Motor neuron (in vitro differentiated cells): ENCODE measurements around the gene RPF1. TPM values are rescaled to one million over a fixed set of nuclear protein-coding genes. Genes with fewer than 3 reads are reported as not detected.
"Not testable (repeated sequence)": the region's sequence is repeated elsewhere in the genome, so short reads cannot be mapped to it uniquely, and the experiment has no call there.

Source experiments
- ATAC-seq, 8 experiments: fragments of 200-7000 bp; cut with Tn5 transposase; replicated peaks in 6 of 8; 2 replicates each; pipeline ENCODE4 v1.8.0; 2021; ENCODE audit warnings: mild to moderate bottlenecking in 8 of 8, moderate library complexity in 8 of 8
- H3K27ac ChIP-seq, 2 donors: fragments of 250-450 bp; sonication (Bioruptor Pico); 2 replicates each; pipeline ENCODE4 v1.9.0; 2021; ENCODE audit warnings: antibody characterized with exemption in 2 of 2, mild to moderate bottlenecking in 2 of 2, moderate library complexity in 1 of 2
- H3K4me1 ChIP-seq, 2 donors: fragments of 250-450 bp; sonication (Bioruptor Pico); replicated peaks in 1 of 2; 2 replicates each; pipeline ENCODE4 v1.6.1; 2021; ENCODE audit warnings: antibody characterized with exemption in 2 of 2, mild to moderate bottlenecking in 2 of 2, moderate library complexity in 1 of 2
- H3K4me3 ChIP-seq, 5 donors: fragments of 250-450 bp; sonication (Bioruptor Pico); 2 replicates each; pipeline ENCODE4 v1.9.0; 2021; ENCODE audit warnings: antibody characterized with exemption in 5 of 5, mild to moderate bottlenecking in 5 of 5, moderate library complexity in 4 of 5
- WGBS, 10 experiments: fragments of 450-650 bp; shearing (Covaris generic); methylation state at CpG; one replicate each; pipeline ENCODE4 v1.0.0; 2022; 5-methylcytosine and 5-hydroxymethylcytosine counted together
- in situ Hi-C, 9 experiments: fragments of 400-800 bp; cut with MboI; loops; one replicate each; pipeline ENCODE4 v1.15.0; 2021; ENCODE audit warnings: low sequenced_read_pairs in 9 of 9, low pct_unique_long_range_greater_than_20kb in 2 of 9; ENCODE audit not compliant: unreplicated experiment in 9 of 9
- total RNA-seq, 8 experiments: library from RNA; unstranded; fragments of 300-600 nt; gene quantifications; 2 replicates each; pipeline versions ENCODE4 v1.2.3 to v1.2.4, GENCODE V29; 2022

RPF1 gene
- 10 to 100 TPM; 38.7 to 77.5 (median 54.8) TPM for total RNA-seq

GRCh38 chr1:84478876-84479868 lies at the start of gene RPF1:
Gene RPF1, plus strand, starts transcription at chr1:84479266. Its CDS starts 16 bp downstream, at chr1:84479282.
- peak; percentile 97 to 99 (median 98) for ATAC-seq
- in situ Hi-C loops = loop anchor here in 1 of 9 experiments (25.0 kb wide), 1 partner anchor 458 kb away; no protein-coding TSS in a partner anchor
- H3K4me3 ChIP-seq = peak within 1 kb of the TSS; percentile 77 to 100 (median 93)
- H3K27ac ChIP-seq = peak within 1 kb of the TSS; percentile 74 to 91
- H3K4me1 ChIP-seq = peaks cover 13 to 14% of the 10 kb centered on the region in 2 donors
- 0 to 32% (median 13%) methylated on average over 1 to 24 of the region's 51 CpGs; no CpG with 5 or more reads in 1 of the 10 experiments for WGBS, 10 experiments

- no peak overlapping the region for H3K4me3 ChIP-seq
- peaks cover 7 to 13% of the 10 kb centered on the region in 2 donors for H3K4me1 ChIP-seq
- in situ Hi-C loops = loop anchor here in 4 of 9 experiments (10.0 to 25.0 kb wide), 5 partner anchors 136 to 493 kb away; partner anchors contain the start of gene PRKACB (in 1 of the 4)
- WGBS, 10 experiments = 50 to 100% (median 67%) methylated on average over 1 to 2 of the region's 2 CpGs; no CpG with 5 or more reads in 1 of the 10 experiments
- no peak for ATAC-seq
- H3K27ac ChIP-seq = no peak overlapping the region
Observed at GRCh38 chr1:84430546-84430945, 48.5 kb upstream of the RPF1 start.

- in situ Hi-C loops = loop anchor here in 4 of 9 experiments (10.0 to 25.0 kb wide), 5 partner anchors 139 to 496 kb away; partner anchors contain the start of gene PRKACB (in 1 of the 4)
- peak overlapping the region in 1 of 2 donors; percentile 30 for H3K27ac ChIP-seq
- 5 to 51% (median 35%) methylated on average over 2 to 11 of the region's 11 CpGs for WGBS, 10 experiments
Observed at GRCh38 chr1:84433258-84434080, 45.6 kb upstream of the RPF1 start.

GRCh38 chr1:84434081-84434769 lies 44.8 kb upstream of the RPF1 start:
- no peak overlapping the region for H3K4me3 ChIP-seq
- in situ Hi-C loops = loop anchor here in 4 of 9 experiments (10.0 to 25.0 kb wide), 5 partner anchors 139 to 497 kb away; partner anchors contain the start of gene PRKACB (in 1 of the 4)
- peaks cover 3 to 18% of the 10 kb centered on the region in 2 donors for H3K4me1 ChIP-seq
- 0 to 100% (median 33%) methylated on average over 1 to 6 of the region's 6 CpGs; no CpG with 5 or more reads in 1 of the 10 experiments for WGBS, 10 experiments
- no peak overlapping the region for H3K27ac ChIP-seq
- ATAC-seq = no peak

More at GRCh38 chr1:84433258-84434080, 45.6 kb upstream of the RPF1 start:
- H3K4me3 ChIP-seq = peak overlapping the region; percentile 7 to 28 (median 13)
- H3K4me1 ChIP-seq = peaks cover 3 to 18% of the 10 kb centered on the region in 2 donors
- peak; percentile 81 to 93 (median 88) for ATAC-seq

GRCh38 chr1:84434801-84435549 lies 44.1 kb upstream of the RPF1 start:
- Histone ChIP-seq H3K4me3 (no peak overlapping the region), H3K4me1 (peaks cover 3 to 18% of the 10 kb centered on the region in 2 donors), H3K27ac (no peak overlapping the region)
- no peak for ATAC-seq
- 0 to 49% (median 30%) methylated on average over 1 to 4 of the region's 4 CpGs for WGBS, 10 experiments
- in situ Hi-C loops = loop anchor here in 4 of 9 experiments (10.0 to 25.0 kb wide), 5 partner anchors 140 to 498 kb away; partner anchors contain the start of gene PRKACB (in 1 of the 4)

GRCh38 chr1:84436876-84437655 lies 42.0 kb upstream of the RPF1 start:
- H3K4me1 ChIP-seq = peaks cover 3 to 18% of the 10 kb centered on the region in 2 donors
- in situ Hi-C loops = loop anchor here in 4 of 9 experiments (10.0 to 25.0 kb wide), 5 partner anchors 142 to 500 kb away; partner anchors contain the start of gene PRKACB (in 1 of the 4)
- WGBS, 10 experiments = 49 to 87% (median 77%) methylated on average over 2 to 5 of the region's 5 CpGs; no CpG with 5 or more reads in 1 of the 10 experiments
- H3K4me3 ChIP-seq = no peak overlapping the region
- peak overlapping the region in 1 of 2 donors; percentile 9 for H3K27ac ChIP-seq
- peak in 2 of 8 experiments; percentile 19 to 26 for ATAC-seq

- peak in 4 of 8 experiments; percentile 38 to 97 (median 86) for ATAC-seq
- Histone ChIP-seq H3K4me3 (no peak overlapping the region), H3K4me1 (peaks cover 0 to under 1% of the 10 kb centered on the region in 2 donors), H3K27ac (no peak overlapping the region)
- in situ Hi-C loops = loop anchor here in 4 of 9 experiments (10.0 to 25.0 kb wide), 4 partner anchors 305 to 505 kb away; partner anchors contain the start of gene PRKACB (in 1 of the 4)
- WGBS, 10 experiments = 0 to 88% (median 23%) methylated on average over 1 to 2 of the region's 2 CpGs
Observed at GRCh38 chr1:84442256-84442655, 36.8 kb upstream of the RPF1 start.

- WGBS, 10 experiments = 47 to 96% (median 80%) methylated on average over 1 to 6 of the region's 7 CpGs; no CpG with 5 or more reads in 1 of the 10 experiments
- not testable (repeated sequence) for H3K4me1 ChIP-seq, H3K27ac ChIP-seq, H3K4me3 ChIP-seq
- in situ Hi-C loops = loop anchor here in 4 of 9 experiments (10.0 to 25.0 kb wide), 4 partner anchors 306 to 506 kb away; partner anchors contain the start of gene PRKACB (in 1 of the 4)
- peak in 1 of 8 experiments; percentile 70 for ATAC-seq
Observed at GRCh38 chr1:84442747-84443646, 36.1 kb upstream of the RPF1 start.

GRCh38 chr1:84448704-84449103 lies 30.4 kb upstream of the RPF1 start:
- not testable (repeated sequence) for H3K4me3 ChIP-seq, ATAC-seq, H3K27ac ChIP-seq, H3K4me1 ChIP-seq
- in situ Hi-C loops = loop anchor here in 4 of 9 experiments (10.0 to 25.0 kb wide), 4 partner anchors 311 to 511 kb away; partner anchors contain the start of gene PRKACB (in 1 of the 4)
- WGBS, 10 experiments = 77 to 100% (median 83%) methylated on average over 1 to 3 of the region's 3 CpGs; no CpG with 5 or more reads in 5 of the 10 experiments
